H1 (cell line): ENCODE data around the gene CEP85L. TPM values are rescaled to one million over a fixed set of nuclear protein-coding genes. Genes with fewer than 3 reads are reported as not detected.

Source experiments
- CTCF ChIA-PET: fragments of 300-600 bp; sonication (Branson Sonifier 250); formaldehyde crosslinking; loops from one replicate; lab custom pipeline; 2021; ENCODE audit not compliant: partially characterized antibody; lab: Charles Lee
- POLR2A ChIA-PET: fragments of 300-600 bp; sonication (Branson Sonifier 250); formaldehyde crosslinking; loops from one replicate; lab custom pipeline; 2021; ENCODE audit warnings: inconsistent platforms; ENCODE audit not compliant: partially characterized antibody; lab: Charles Lee
- DNase-seq, 2 experiments: peaks; one replicate each; pipeline versions ENCODE4 v3.0.0 to v3.0.0-alpha.2; 2010 to 2022; ENCODE audit warnings: low spot score in 2 of 2, low read depth in 1 of 2, mixed read lengths in 1 of 2
- FAIRE-seq: peaks from 2 replicates; lab custom pipeline; 2011; peaks lifted over from hg19 to GRCh38; lab: Jason Lieb, UNC
- H2AFZ ChIP-seq: 2 replicates; pipeline ENCODE4 v1.8.1; 2012; ENCODE audit warnings: low read length, inconsistent platforms
- H2AK5ac ChIP-seq: 2 replicates; pipeline ENCODE4 v1.6.1; 2013; ENCODE audit warnings: low read depth, low read length
- H2BK120ac ChIP-seq: replicated peaks from 2 replicates; pipeline ENCODE3; 2013; ENCODE audit warnings: low read depth, low read length, inconsistent platforms
- H2BK12ac ChIP-seq: 2 replicates; pipeline ENCODE4 v1.6.1; 2013; ENCODE audit warnings: low read depth, low read length
- H2BK15ac ChIP-seq: 2 replicates; pipeline ENCODE4 v1.6.1; 2013; ENCODE audit warnings: low read length
- H2BK20ac ChIP-seq: 2 replicates; pipeline ENCODE4 v1.6.1; 2013; ENCODE audit warnings: low read length
- H2BK5ac ChIP-seq: 2 replicates; pipeline ENCODE4 v1.6.1; 2013; ENCODE audit warnings: low read depth, low read length
- H3K14ac ChIP-seq: 2 replicates; pipeline ENCODE4 v1.6.1; 2013; ENCODE audit warnings: inconsistent platforms; ENCODE audit not compliant: insufficient read length
- H3K18ac ChIP-seq: 2 replicates; pipeline ENCODE4 v1.6.1; 2013; ENCODE audit warnings: low read length; ENCODE audit errors: extremely low read depth
- H3K23ac ChIP-seq: 2 replicates; pipeline ENCODE4 v1.6.1; 2013; ENCODE audit warnings: inconsistent platforms; ENCODE audit not compliant: insufficient read length
- H3K23me2 ChIP-seq: 2 replicates; pipeline ENCODE4 v1.6.1; 2013; ENCODE audit warnings: low read depth, low read length
- H3K27ac ChIP-seq: 2 replicates; pipeline ENCODE4 v1.6.1; 2011; ENCODE audit warnings: low read depth, low read length, inconsistent platforms
- H3K27me3 ChIP-seq, 4 experiments: replicated peaks in 1 of 4; 1 replicate in 1 of 4; 2 replicates in 3 of 4; pipeline versions ENCODE4 v1.6.1 to v1.8.1; 2011 to 2013; ENCODE audit warnings: low read length in 3 of 4, mild to moderate bottlenecking in 3 of 4, inconsistent platforms in 2 of 4, mixed read lengths in 2 of 4, moderate library complexity in 1 of 4; ENCODE audit not compliant: control insufficient read depth in 3 of 4, insufficient read depth in 3 of 4; ENCODE audit errors: extremely low read depth in 1 of 4
- H3K36me3 ChIP-seq, 4 experiments: 2 replicates each; pipeline versions ENCODE4 v1.6.1 to v1.8.1; 2011 to 2013; ENCODE audit warnings: mild to moderate bottlenecking in 4 of 4, low read length in 3 of 4, moderate library complexity in 2 of 4, control low read depth in 1 of 4, inconsistent platforms in 1 of 4; ENCODE audit not compliant: insufficient read depth in 4 of 4, control insufficient read depth in 2 of 4
- H3K4ac ChIP-seq: replicated peaks from 2 replicates; pipeline ENCODE3; 2013; ENCODE audit warnings: low read length, low read depth, mixed read lengths, inconsistent platforms; ENCODE audit not compliant: insufficient read length
- H3K4me1 ChIP-seq, 4 experiments: replicated peaks in 1 of 4; 1 replicate in 1 of 4; 2 replicates in 3 of 4; pipeline versions ENCODE4 v1.6.1 to v1.8.1; 2011 to 2013; ENCODE audit warnings: low read length in 3 of 4, inconsistent platforms in 2 of 4, mixed read lengths in 1 of 4; ENCODE audit not compliant: insufficient read depth in 4 of 4, control insufficient read depth in 3 of 4
- H3K4me2 ChIP-seq, 2 experiments: 2 replicates each; pipeline versions ENCODE4 v1.6.1 to v1.8.1; 2011 to 2013; ENCODE audit warnings: low read depth in 2 of 2, low read length in 2 of 2, control low read depth in 1 of 2, inconsistent platforms in 1 of 2, mild to moderate bottlenecking in 1 of 2; ENCODE audit not compliant: insufficient read depth in 1 of 2
- H3K4me3 ChIP-seq, 4 experiments: fragments of 200-600, 300-600 bp in 1 of 4; sonication (generic), shearing (Covaris generic), sonication (Bioruptor Twin) in 1 of 4; 2 replicates each; pipeline versions ENCODE4 v1.5.1 to v1.8.1; 2011 to 2016; ENCODE audit warnings: low read length in 4 of 4, low read depth in 3 of 4, control low read depth in 2 of 4, inconsistent platforms in 2 of 4, mild to moderate bottlenecking in 2 of 4, mixed read lengths in 1 of 4, moderate library complexity in 1 of 4; ENCODE audit not compliant: insufficient read depth in 2 of 4; ENCODE audit errors: extremely low read depth in 1 of 4
- H3K56ac ChIP-seq: replicated peaks from 2 replicates; pipeline ENCODE3; 2013; ENCODE audit warnings: low read depth, mild to moderate bottlenecking, mixed read lengths, low read length, inconsistent platforms; ENCODE audit not compliant: insufficient read length
- H3K79me1 ChIP-seq: 2 replicates; pipeline ENCODE4 v1.6.1; 2013; ENCODE audit warnings: low read depth, low read length, control low read depth
- H3K79me2 ChIP-seq, 2 experiments: 2 replicates each; pipeline versions ENCODE4 v1.6.1 to v1.8.1; 2012 to 2013; ENCODE audit warnings: low read length in 2 of 2, mild to moderate bottlenecking in 2 of 2, inconsistent platforms in 1 of 2; ENCODE audit not compliant: insufficient read depth in 2 of 2, control insufficient read depth in 1 of 2
- H3K9ac ChIP-seq, 4 experiments: replicated peaks in 1 of 4; 1 replicate in 1 of 4; 2 replicates in 3 of 4; pipeline versions ENCODE4 v1.6.1 to v1.8.1; 2011 to 2013; ENCODE audit warnings: low read depth in 3 of 4, low read length in 3 of 4, control low read depth in 2 of 4, mild to moderate bottlenecking in 2 of 4, moderate library complexity in 2 of 4, inconsistent platforms in 1 of 4; ENCODE audit errors: extremely low read depth in 1 of 4
- H3K9me3 ChIP-seq, 2 experiments: 2 replicates each; pipeline versions ENCODE4 v1.6.1 to v1.8.1; 2012 to 2013; ENCODE audit warnings: mild to moderate bottlenecking in 2 of 2, moderate library complexity in 2 of 2, control low read depth in 1 of 2, inconsistent platforms in 1 of 2, low read depth in 1 of 2, low read length in 1 of 2, mixed read lengths in 1 of 2; ENCODE audit not compliant: insufficient read depth in 2 of 2
- H4K20me1 ChIP-seq, 2 experiments: replicated peaks in 1 of 2; 2 replicates each; pipeline versions ENCODE3 to v1.8.1; 2011 to 2013; ENCODE audit warnings: inconsistent platforms in 2 of 2, low read length in 2 of 2, mild to moderate bottlenecking in 1 of 2; ENCODE audit not compliant: insufficient read depth in 2 of 2, control insufficient read depth in 1 of 2
- H4K5ac ChIP-seq: 2 replicates; pipeline ENCODE4 v1.6.1; 2013; ENCODE audit warnings: low read length, low read depth, mixed read lengths, inconsistent platforms; ENCODE audit not compliant: insufficient read length
- H4K8ac ChIP-seq: 2 replicates; pipeline ENCODE4 v1.8.0; 2013; ENCODE audit warnings: mild to moderate bottlenecking, moderate library complexity, low read length, inconsistent platforms; ENCODE audit not compliant: insufficient read depth; ENCODE audit errors: extremely low read depth
- H4K91ac ChIP-seq: replicated peaks from 2 replicates; pipeline ENCODE3; 2013; ENCODE audit warnings: low read length, mixed read lengths, inconsistent platforms; ENCODE audit not compliant: insufficient read length
- ASH2L ChIP-seq: fragments of 200-600, 300-600 bp; sonication (generic); IDR thresholded peaks from one replicate; pipeline ENCODE4 v1.7.1; 2017; ENCODE audit warnings: low read length
- CBX8 ChIP-seq: fragments of 300-800, 300-1000 bp; sonication (generic); IDR thresholded peaks from 2 replicates; pipeline ENCODE4 v1.7.1; 2016; ENCODE audit warnings: low read depth, low read length, borderline replicate concordance
- CREB1 ChIP-seq: IDR thresholded peaks from 2 replicates; pipeline ENCODE4 v1.6.1; 2012; ENCODE audit warnings: inconsistent platforms
- EZH2 ChIP-seq: fragments of 200-600 bp; sonication (generic); IDR thresholded peaks from 2 replicates; pipeline ENCODE4 v1.7.1; 2012; ENCODE audit warnings: low read depth, mild to moderate bottlenecking, moderate library complexity, low read length, inconsistent platforms; ENCODE audit not compliant: severe bottlenecking
- PHF8 ChIP-seq: fragments of 200-600 bp; sonication (generic); conservative IDR thresholded peaks from 2 replicates; pipeline ENCODE4 v1.7.1; 2012; ENCODE audit warnings: low read depth, mild to moderate bottlenecking, inconsistent platforms, low read length, moderate library complexity
- POLR2A ChIP-seq, 2 experiments: IDR thresholded peaks; 1 replicate in 1 of 2; 2 replicates in 1 of 2; pipeline ENCODE4 v1.6.1; 2011; ENCODE audit warnings: low read depth in 2 of 2, low read length in 2 of 2, mild to moderate bottlenecking in 2 of 2; ENCODE audit errors: control extremely low read depth in 1 of 2
- POLR2AphosphoS5 ChIP-seq: IDR thresholded peaks from 2 replicates; pipeline ENCODE4 v1.6.1; 2011; ENCODE audit warnings: low read depth, low read length
- POU5F1 ChIP-seq: IDR thresholded peaks from 2 replicates; pipeline ENCODE4 v1.6.1; 2011; ENCODE audit warnings: low read depth, mild to moderate bottlenecking, low read length, moderate library complexity
- RAD21 ChIP-seq, 2 experiments: IDR thresholded peaks in 1 of 2; conservative IDR thresholded peaks in 1 of 2; 2 replicates each; pipeline ENCODE4 v1.6.1; 2011; ENCODE audit warnings: low read depth in 2 of 2, low read length in 2 of 2, improper control_type of control experiment in 1 of 2, inconsistent platforms in 1 of 2, mild to moderate bottlenecking in 1 of 2, moderate library complexity in 1 of 2
- RNF2 ChIP-seq: fragments of 200-900, 300-1000 bp; sonication (generic); IDR thresholded peaks from 2 replicates; pipeline ENCODE4 v1.7.1; 2016; ENCODE audit warnings: borderline replicate concordance, low read depth, mild to moderate bottlenecking, antibody characterized with exemption, low read length; ENCODE audit not compliant: poor library complexity, severe bottlenecking; ENCODE audit errors: missing control alignments
- SRF ChIP-seq: IDR thresholded peaks from 2 replicates; pipeline ENCODE4 v1.6.1; 2011; ENCODE audit warnings: mild to moderate bottlenecking, low read depth, low read length, moderate library complexity
- TAF7 ChIP-seq: optimal IDR thresholded peaks from 2 replicates; pipeline ENCODE3; 2011; ENCODE audit warnings: low read depth, mild to moderate bottlenecking, inconsistent platforms, low read length, moderate library complexity, borderline replicate concordance
- TCF12 ChIP-seq: IDR thresholded peaks from 2 replicates; pipeline ENCODE4 v1.6.1; 2011; ENCODE audit warnings: low read depth, mild to moderate bottlenecking, low read length
- polyA plus RNA-seq, 7 experiments: library from polyadenylated mRNA; depleted of rRNA in 3 of 7; stranded (reverse) in 5 of 7; unstranded in 2 of 7; fragments of >200 nt in 5 of 7; fragments of 200-250 nt in 2 of 7; gene quantifications; 1 replicate in 5 of 7; 2 replicates in 1 of 7; 4 replicates in 1 of 7; pipeline versions ENCODE4 v1.2.1 to v1.2.3, GENCODE V29; 2011 to 2013; ENCODE audit warnings: missing spikeins in 2 of 7, mixed read lengths in 2 of 7
- total RNA-seq: library from RNA; stranded (reverse); fragmentation: NEBNext Ultra II Directional; extraction: Animal tissue kit (Norgen Biotek cat#: 25700); gene quantifications from 2 replicates; pipeline ENCODE4 v1.2.1, GENCODE V29; 2021
- TF ChIP-seq, protein P1 (sequence below): IDR thresholded peaks from 2 replicates; pipeline ENCODE4 v1.6.1; 2011; ENCODE audit warnings: low read depth, mild to moderate bottlenecking, low read length; ENCODE audit not compliant: insufficient read depth
- TF ChIP-seq, protein P2 (sequence below): IDR thresholded peaks from 2 replicates; pipeline ENCODE4 v1.6.1; 2012; ENCODE audit warnings: inconsistent platforms

The CEP85L gene
- total and polyA plus RNA-seq, 2 of the 8 experiments (the other 6 are each of a cell fraction or from before 2014, with no cell fraction given), result 3.2 to 27.6 TPM

- no peak overlapping the region for H2AK5ac ChIP-seq
- no peak overlapping the region for H4K8ac ChIP-seq
- no peaks in the 10 kb centered on the region for H3K27me3 ChIP-seq
- H3K4me3 ChIP-seq, result no peak overlapping the region
- no peaks in the 10 kb centered on the region for H3K23me2 ChIP-seq
- no peak overlapping the region for H2AFZ ChIP-seq
- no peak overlapping the region for H2BK5ac ChIP-seq
- H3K4ac ChIP-seq, result no peak overlapping the region
- no peak overlapping the region for H3K18ac ChIP-seq
- no peak overlapping the region for H2BK12ac ChIP-seq
- no peaks in the 10 kb centered on the region for H3K36me3 ChIP-seq
- H3K4me2 ChIP-seq, result no peak overlapping the region
- H2BK20ac ChIP-seq, result no peak overlapping the region
- no peak overlapping the region for H3K9ac ChIP-seq
- peaks cover 0 to 4% (median 1%) of the 10 kb centered on the region in 4 experiments; a peak in 2 of 7 replicates for H3K4me1 ChIP-seq
- ChIA-PET POLR2A (no interaction called here), CTCF (interaction anchor here (1.4 kb wide), 1 partner anchor 73 kb away, joined by 4 read pairs; no protein-coding TSS in a partner anchor)
- no peak overlapping the region for H3K56ac ChIP-seq
- FAIRE-seq, result no peak
- no peak overlapping the region for H4K5ac ChIP-seq
- H2BK15ac ChIP-seq, result no peak overlapping the region
- H4K91ac ChIP-seq, result no peak overlapping the region
- H3K23ac ChIP-seq, result no peak overlapping the region
- no peak overlapping the region for H3K27ac ChIP-seq
- DNase-seq, result no peak
- no peaks in the 10 kb centered on the region; a peak in 1 of 4 replicates for H3K9me3 ChIP-seq
- peaks cover 0 to 9% of the 10 kb centered on the region in 2 experiments; a peak in 2 of 4 replicates for H3K79me2 ChIP-seq
- no peaks in the 10 kb centered on the region for H4K20me1 ChIP-seq
- no peaks in the 10 kb centered on the region for H3K79me1 ChIP-seq
- H2BK120ac ChIP-seq, result no peak overlapping the region
- no peak overlapping the region for H3K14ac ChIP-seq
- TF ChIP-seq EZH2, result no peak
- TF ChIP-seq POLR2AphosphoS5, result no peak
- no peak for TF ChIP-seq RAD21 (IDR thresholded peaks at IDR 0.05 in 1 of 2, conservative IDR thresholded peaks at IDR 0.05 in 1 of 2; ENCODE audit: low read depth in 2 of 2, low read length in 2 of 2)
- TF ChIP-seq TAF7, result no peak
- TF ChIP-seq CREB1, result no peak
- no peak for TF ChIP-seq SRF
- TF ChIP-seq, protein P1, sequence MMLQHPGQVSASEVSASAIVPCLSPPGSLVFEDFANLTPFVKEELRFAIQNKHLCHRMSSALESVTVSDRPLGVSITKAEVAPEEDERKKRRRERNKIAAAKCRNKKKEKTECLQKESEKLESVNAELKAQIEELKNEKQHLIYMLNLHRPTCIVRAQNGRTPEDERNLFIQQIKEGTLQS, result no peak
- no peak for TF ChIP-seq TCF12
- TF ChIP-seq PHF8, result no peak
- no peak for TF ChIP-seq RNF2
- no peak for TF ChIP-seq ASH2L
- no peak for TF ChIP-seq POLR2A (IDR thresholded peaks at IDR 0.05; ENCODE audit: control extremely low read depth in 1 of 2, low read depth in 2 of 2, low read length in 2 of 2)
- TF ChIP-seq, protein P2, sequence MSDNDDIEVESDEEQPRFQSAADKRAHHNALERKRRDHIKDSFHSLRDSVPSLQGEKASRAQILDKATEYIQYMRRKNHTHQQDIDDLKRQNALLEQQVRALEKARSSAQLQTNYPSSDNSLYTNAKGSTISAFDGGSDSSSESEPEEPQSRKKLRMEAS, result no peak
- no peak for TF ChIP-seq CBX8
- no peak for TF ChIP-seq POU5F1
These were observed 13.1 kb downstream of the CEP85L start for GRCh38 chr6:118638288-118638687.
